OCI-M2 (cell line): ENCODE measurements around the gene COL5A2.

Source experiments
- DNase-seq: peaks from one replicate; lab custom pipeline; 2025; ENCODE audit not compliant: unreplicated experiment; lab: John Stamatoyannopoulos, UW

The COL5A2 gene

DNA sequence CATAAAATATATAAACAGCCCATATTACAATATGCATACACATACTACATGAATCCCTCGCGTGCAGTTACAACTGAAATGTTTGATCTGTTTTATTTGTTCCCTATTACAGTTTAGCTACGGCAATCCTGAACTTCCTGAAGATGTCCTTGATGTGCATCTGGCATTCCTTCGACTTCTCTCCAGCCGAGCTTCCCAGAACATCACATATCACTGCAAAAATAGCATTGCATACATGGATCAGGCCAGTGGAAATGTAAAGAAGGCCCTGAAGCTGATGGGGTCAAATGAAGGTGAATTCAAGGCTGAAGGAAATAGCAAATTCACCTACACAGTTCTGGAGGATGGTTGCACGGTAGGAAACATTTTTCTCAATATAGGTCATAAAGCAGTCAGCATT is 169.0 kb downstream of the COL5A2 start:
- DNase-seq, result no peak

DNA sequence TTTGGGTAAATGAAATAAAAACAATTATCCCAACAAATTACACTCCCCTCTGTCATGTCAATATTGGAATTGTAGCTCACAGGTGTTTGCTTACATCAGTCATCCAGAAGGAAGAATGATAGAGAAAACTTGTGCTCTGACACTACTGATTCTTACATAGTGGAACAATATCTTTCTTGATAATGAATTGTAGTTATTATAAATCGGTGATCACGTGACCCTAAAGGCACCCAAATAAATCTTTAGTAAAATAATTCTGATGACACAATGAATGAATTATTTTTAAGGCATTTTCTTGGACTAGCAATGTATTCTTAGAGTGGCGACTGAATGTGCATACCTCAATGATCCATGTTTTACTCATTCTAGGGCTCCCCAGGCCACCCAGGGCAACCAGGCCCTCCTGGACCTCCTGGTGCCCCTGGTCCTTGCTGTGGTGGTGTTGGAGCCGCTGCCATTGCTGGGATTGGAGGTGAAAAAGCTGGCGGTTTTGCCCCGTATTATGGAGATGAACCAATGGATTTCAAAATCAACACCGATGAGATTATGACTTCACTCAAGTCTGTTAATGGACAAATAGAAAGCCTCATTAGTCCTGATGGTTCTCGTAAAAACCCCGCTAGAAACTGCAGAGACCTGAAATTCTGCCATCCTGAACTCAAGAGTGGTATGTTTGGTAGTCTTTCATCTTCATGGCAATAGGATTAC is 170.9 kb downstream of the COL5A2 start:
- no peak for DNase-seq

DNA sequence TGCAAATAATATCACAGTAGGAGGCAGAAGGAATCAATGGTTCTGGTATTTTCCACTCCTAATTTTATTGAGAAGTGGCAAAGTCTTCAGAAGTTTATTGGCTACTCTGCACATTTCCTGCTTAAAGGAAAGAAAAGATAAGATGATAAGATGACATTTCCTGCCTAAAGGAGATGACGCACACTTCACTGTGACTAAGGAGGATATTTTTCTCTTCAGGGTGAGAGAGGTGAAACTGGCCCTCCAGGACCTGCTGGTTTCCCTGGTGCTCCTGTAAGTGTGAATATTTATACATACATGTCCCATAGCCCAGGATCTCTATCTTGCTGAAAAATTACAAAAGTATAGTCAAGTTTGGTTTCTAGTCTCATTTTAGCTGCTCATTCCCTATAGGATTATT is 177.5 kb downstream of the COL5A2 start:
- no peak for DNase-seq

DNA sequence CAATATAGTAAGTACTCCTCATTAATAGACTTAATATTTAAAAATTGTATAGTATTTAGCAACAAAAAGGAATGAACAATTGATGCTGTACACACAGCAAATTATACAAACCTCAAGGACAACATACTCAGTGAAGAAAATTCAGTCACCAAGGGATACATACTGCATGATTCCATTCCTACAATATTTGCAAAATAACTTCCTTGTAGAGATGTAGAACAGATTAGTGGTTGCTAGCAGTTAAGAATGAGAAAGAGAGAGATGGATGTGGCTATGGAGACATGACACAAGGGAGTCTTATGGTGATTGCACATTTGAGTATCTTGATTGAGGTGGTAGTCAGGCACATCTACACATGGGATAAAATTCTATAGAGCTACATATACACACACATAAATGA is 179.3 kb downstream of the COL5A2 start:
- DNase-seq, result no peak

DNA sequence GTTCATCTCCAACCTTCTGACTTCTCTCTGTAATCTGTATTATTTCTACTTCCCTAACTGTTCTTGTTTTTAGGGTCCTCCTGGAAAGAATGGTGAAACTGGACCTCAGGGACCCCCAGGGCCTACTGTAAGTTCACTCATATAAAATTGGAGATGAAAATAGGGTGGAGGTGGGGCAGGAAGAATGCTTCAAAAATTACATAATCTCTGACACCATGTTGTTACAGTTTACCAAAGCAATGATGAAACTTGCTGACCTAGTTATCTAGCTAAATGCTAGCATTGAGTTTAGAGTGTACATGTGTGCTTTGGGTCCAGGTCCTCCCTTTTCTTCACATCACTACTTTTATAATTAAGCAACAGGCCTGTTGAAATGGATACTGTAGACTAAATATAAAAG is 182.3 kb downstream of the COL5A2 start:
- no peak for DNase-seq

DNA sequence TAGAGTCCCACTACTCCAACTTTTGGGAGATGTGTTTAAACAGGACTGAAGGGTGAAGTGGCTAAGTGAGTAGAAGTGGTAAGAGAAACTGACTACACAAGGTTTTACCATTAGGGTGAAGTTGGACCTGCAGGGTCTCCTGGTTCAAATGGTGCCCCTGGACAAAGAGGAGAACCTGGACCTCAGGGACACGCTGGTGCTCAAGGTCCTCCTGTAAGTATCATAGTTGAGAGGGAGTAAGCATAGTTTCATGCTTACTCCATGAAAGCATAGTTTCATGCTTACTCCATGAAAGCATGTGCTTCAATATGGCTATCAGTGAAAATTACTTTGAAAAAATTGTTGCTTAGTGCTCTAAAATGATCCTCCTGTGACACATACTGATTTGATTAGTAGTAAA is 186.3 kb downstream of the COL5A2 start:
- no peak for DNase-seq

DNA sequence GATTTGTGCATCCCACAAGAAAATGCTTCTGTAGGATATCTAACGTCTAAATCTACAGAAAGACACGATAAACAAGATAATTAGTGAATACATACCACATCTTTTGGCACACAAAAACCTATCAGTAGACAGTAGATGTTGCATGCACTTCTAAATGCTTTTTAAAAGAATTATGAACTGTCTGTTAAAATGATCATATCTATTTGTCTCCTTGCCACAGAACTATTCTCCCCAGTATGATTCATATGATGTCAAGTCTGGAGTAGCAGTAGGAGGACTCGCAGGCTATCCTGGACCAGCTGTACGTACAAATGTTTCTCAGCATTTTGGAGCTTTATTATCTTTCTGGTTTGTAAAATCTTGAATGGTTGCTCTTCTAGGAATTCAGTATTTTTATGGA is 192.7 kb downstream of the COL5A2 start:
- DNase-seq, result no peak

DNA sequence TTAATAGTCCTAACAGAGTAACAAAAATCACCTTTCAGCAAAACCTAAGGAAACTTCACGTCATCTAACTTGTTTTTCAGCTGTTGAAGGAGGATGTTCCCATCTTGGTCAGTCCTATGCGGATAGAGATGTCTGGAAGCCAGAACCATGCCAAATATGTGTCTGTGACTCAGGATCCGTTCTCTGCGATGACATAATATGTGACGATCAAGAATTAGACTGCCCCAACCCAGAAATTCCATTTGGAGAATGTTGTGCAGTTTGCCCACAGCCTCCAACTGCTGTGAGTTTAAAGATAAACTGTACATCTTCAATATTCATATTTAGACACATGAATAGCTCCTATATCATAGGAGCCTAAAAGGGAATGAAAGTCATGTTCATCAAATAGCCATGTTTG is 194.9 kb downstream of the COL5A2 start:
- DNase-seq, result no peak

DNA sequence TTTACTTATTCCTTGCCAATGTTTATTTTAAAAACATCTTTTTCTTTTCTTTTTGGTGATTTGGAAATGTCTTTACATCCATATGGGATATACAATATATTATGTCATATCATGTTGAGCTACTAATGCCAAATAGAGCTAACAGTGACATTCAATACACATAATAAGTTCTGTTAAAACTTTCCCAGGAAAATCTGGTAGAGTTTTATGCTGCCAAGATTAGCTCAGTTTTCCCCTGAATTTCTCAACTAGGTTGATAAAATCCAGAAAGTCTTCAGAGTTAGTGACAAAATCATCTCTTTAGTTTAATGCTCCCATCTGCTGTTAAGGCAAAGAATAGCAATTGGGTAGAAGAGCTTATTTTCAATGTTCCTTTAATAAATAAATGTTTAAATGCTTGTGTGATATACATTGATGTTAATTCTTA is 195.5 kb downstream of the COL5A2 start:
- no peak for DNase-seq

DNA sequence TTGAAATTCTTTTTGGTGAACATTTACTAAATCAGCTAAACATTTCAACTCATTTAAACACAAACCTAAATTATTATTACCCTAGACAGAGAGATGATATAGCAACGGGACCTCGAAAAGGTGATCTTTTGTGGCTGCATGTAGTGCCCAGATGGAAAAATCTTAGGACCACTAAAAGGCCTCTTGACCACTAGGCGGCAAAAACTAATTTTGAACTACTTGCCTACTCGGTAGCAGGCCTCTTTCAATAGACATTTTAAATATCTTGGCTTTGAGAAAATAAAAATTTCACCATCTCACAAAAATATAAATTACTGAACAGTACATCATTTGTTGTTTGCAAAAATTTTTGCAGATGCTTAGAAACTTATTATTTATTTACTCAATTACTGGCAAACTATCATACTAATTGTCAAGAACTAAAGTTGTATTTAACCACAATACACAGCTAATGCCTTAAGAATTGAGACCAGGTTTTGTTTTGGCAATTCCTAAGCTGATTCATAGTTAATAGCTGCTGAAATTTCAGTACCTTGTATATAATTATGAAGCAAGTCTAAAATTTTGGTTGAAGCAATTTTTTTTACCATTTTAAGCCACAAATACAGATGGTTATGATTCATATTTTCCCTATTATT is 196.0 kb downstream of the COL5A2 start:
- DNase-seq, result no peak
